DND-41 (cell line): ENCODE measurements around the gene NTNG2.

Source experiments
- ATAC-seq: fragments of 200-7000 bp; cut with Tn5 transposase; 3 replicates; pipeline ENCODE4 v1.9.1; 2021; ENCODE audit warnings: low read depth; ENCODE audit not compliant: insufficient read depth
- DNase-seq: peaks from one replicate; pipeline ENCODE4 v3.0.0-alpha.2; 2020
- H2AFZ ChIP-seq: 2 replicates; pipeline ENCODE4 v1.6.0; 2012; ENCODE audit warnings: low read depth, low read length
- H3K27ac ChIP-seq: 2 replicates; pipeline ENCODE4 v1.5.1; 2012; ENCODE audit warnings: low read length, inconsistent platforms
- H3K27me3 ChIP-seq: fragments of 200-600 bp; sonication (generic); 2 replicates; pipeline ENCODE4 v1.6.0; 2012; ENCODE audit warnings: low read length, mild to moderate bottlenecking, inconsistent platforms; ENCODE audit not compliant: insufficient read depth, poor library complexity
- H3K36me3 ChIP-seq: 2 replicates; pipeline ENCODE4 v1.5.1; 2012; ENCODE audit warnings: low read length, inconsistent platforms; ENCODE audit not compliant: insufficient read depth
- H3K4me1 ChIP-seq: 2 replicates; pipeline ENCODE4 v1.5.1; 2012; ENCODE audit warnings: mild to moderate bottlenecking, low read length; ENCODE audit not compliant: insufficient read depth
- H3K4me2 ChIP-seq: 2 replicates; pipeline ENCODE4 v1.6.0; 2012; ENCODE audit warnings: mild to moderate bottlenecking, moderate library complexity, low read length, inconsistent platforms; ENCODE audit not compliant: insufficient read depth
- H3K4me3 ChIP-seq, 2 experiments: fragments of 200-600 bp in 1 of 2; shearing (Covaris generic) in 1 of 2; 2 replicates each; pipeline ENCODE4 v1.5.1; 2012 to 2016; ENCODE audit warnings: inconsistent platforms in 2 of 2, low read length in 2 of 2, mild to moderate bottlenecking in 2 of 2, low read depth in 1 of 2, moderate library complexity in 1 of 2
- H3K79me2 ChIP-seq: 2 replicates; pipeline ENCODE4 v1.6.0; 2012; ENCODE audit warnings: low read length, inconsistent platforms; ENCODE audit not compliant: insufficient read depth
- H3K9ac ChIP-seq: 2 replicates; pipeline ENCODE4 v1.6.0; 2012; ENCODE audit warnings: low read depth, mild to moderate bottlenecking, inconsistent platforms, low read length, moderate library complexity
- H3K9me3 ChIP-seq: 2 replicates; pipeline ENCODE4 v1.5.1; 2012; ENCODE audit warnings: low read length, moderate library complexity, mild to moderate bottlenecking, inconsistent platforms; ENCODE audit not compliant: insufficient read depth, severe bottlenecking
- H4K20me1 ChIP-seq: 2 replicates; pipeline ENCODE4 v1.6.0; 2012; ENCODE audit warnings: low read length; ENCODE audit not compliant: insufficient read depth
- EZH2 ChIP-seq: IDR thresholded peaks from 3 replicates; pipeline ENCODE4 v1.6.1; 2012; ENCODE audit warnings: borderline replicate concordance, low read depth, mild to moderate bottlenecking, moderate library complexity, low read length, inconsistent platforms; ENCODE audit not compliant: severe bottlenecking
- TF ChIP-seq, protein P1 (sequence below): IDR thresholded peaks from 2 replicates; pipeline ENCODE4 v1.5.1; 2012; ENCODE audit warnings: borderline replicate concordance, low read length, moderate library complexity, mild to moderate bottlenecking; ENCODE audit not compliant: poor library complexity, severe bottlenecking; ENCODE audit errors: extremely low read depth

NTNG2 gene

DNA sequence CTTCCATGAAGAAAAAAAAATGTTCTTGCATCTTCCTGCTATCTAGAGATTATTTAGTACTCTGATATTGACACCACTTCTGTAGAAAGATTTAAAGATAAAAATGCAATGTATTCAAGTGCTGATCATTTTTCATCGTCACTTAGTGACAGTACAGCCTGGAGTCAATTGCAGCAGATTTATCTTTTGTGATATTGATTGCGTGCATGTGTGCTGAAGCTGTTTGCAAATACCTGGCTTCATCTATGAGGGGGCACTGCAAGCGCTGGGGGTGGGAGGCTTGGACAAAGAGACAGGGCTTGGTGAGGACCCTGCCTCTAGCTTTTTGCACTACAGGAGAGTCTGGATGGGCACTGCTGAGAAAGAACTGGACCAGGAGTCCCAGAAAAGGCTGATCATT, 44.2 kb upstream of the NTNG2 start:
- TF ChIP-seq EZH2, result no peak
- TF ChIP-seq, protein P1, sequence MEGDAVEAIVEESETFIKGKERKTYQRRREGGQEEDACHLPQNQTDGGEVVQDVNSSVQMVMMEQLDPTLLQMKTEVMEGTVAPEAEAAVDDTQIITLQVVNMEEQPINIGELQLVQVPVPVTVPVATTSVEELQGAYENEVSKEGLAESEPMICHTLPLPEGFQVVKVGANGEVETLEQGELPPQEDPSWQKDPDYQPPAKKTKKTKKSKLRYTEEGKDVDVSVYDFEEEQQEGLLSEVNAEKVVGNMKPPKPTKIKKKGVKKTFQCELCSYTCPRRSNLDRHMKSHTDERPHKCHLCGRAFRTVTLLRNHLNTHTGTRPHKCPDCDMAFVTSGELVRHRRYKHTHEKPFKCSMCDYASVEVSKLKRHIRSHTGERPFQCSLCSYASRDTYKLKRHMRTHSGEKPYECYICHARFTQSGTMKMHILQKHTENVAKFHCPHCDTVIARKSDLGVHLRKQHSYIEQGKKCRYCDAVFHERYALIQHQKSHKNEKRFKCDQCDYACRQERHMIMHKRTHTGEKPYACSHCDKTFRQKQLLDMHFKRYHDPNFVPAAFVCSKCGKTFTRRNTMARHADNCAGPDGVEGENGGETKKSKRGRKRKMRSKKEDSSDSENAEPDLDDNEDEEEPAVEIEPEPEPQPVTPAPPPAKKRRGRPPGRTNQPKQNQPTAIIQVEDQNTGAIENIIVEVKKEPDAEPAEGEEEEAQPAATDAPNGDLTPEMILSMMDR, result no peak

DNA sequence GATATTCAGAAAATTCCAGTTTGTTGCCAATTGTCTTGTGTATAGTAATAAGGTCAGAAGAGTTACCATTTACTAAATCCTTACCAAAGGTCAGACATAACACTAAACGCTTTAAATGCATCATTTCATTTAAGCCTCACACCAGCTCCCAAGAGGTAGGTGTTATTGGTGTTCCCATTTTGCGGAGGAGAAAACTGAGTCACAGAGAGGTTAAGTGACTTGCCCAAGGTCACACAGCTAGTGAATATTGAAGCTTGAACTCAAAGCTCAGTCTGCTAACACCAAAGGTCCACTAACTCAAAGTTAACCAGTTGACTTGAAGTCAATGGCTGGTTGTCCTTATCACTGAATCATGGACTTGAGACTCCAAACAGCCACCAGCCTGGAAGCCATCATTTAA, 40.8 kb upstream of the NTNG2 start:
- Histone ChIP-seq H4K20me1 (no peaks in the 10 kb centered on the region), H3K27me3 (no peaks in the 10 kb centered on the region), H3K4me2 (no peak overlapping the region), H3K36me3 (no peaks in the 10 kb centered on the region), H2AFZ (no peak overlapping the region), H3K27ac (no peak overlapping the region), H3K9ac (no peak overlapping the region), H3K4me3 (no peak overlapping the region), H3K79me2 (no peaks in the 10 kb centered on the region), H3K4me1 (no peaks in the 10 kb centered on the region), H3K9me3 (no peaks in the 10 kb centered on the region)
- no peak for ATAC-seq
- TF ChIP-seq, protein P1, result no peak
- TF ChIP-seq EZH2, result no peak
- DNase-seq, result no peak

More for the DNA sequence above, 44.2 kb upstream of the NTNG2 start:
- no peaks in the 10 kb centered on the region for H3K36me3 ChIP-seq
- no peaks in the 10 kb centered on the region for H4K20me1 ChIP-seq
- H3K4me3 ChIP-seq, result no peak overlapping the region
- no peaks in the 10 kb centered on the region for H3K9me3 ChIP-seq
- DNase-seq (no peak), ATAC-seq (no peak)
- no peaks in the 10 kb centered on the region for H3K4me1 ChIP-seq
- no peak overlapping the region for H3K4me2 ChIP-seq
- H2AFZ ChIP-seq, result no peak overlapping the region
- H3K9ac ChIP-seq, result no peak overlapping the region
- no peaks in the 10 kb centered on the region for H3K27me3 ChIP-seq
- H3K79me2 ChIP-seq, result no peaks in the 10 kb centered on the region
- no peak overlapping the region for H3K27ac ChIP-seq

GRCh38 chr9:132124800-132125199, 37.1 kb upstream of the NTNG2 start:
- Histone ChIP-seq H3K79me2 (no peaks in the 10 kb centered on the region), H3K4me1 (no peaks in the 10 kb centered on the region), H3K36me3 (no peaks in the 10 kb centered on the region), H4K20me1 (no peaks in the 10 kb centered on the region), H3K9ac (no peak overlapping the region), H3K4me2 (no peak overlapping the region), H3K27me3 (peaks cover 4% of the 10 kb centered on the region), H3K4me3 (no peak overlapping the region), H3K9me3 (no peaks in the 10 kb centered on the region), H3K27ac (no peak overlapping the region), H2AFZ (no peak overlapping the region)
- TF ChIP-seq, protein P1, result no peak
- no peak for TF ChIP-seq EZH2
- DNase-seq, result no peak
- ATAC-seq, result no peak

DNA sequence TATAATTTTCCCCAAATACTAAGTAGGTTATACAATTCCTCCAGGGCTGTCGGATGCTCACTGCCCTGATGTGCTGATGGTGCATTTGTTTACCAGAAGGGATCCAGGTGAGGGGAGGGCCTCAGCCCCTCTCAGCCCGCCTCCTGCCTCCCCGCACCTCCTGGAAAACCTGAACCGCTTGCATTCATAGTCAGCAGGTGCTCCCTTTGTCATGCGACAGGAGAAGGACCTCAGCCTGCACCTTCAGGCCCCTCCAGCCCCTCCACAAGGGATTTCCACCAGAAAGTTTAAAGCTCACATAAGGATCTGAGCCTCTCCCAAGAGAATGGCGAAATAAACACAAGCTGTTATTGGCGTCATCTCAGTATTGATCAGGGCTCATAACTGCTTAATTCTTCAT, 36.5 kb upstream of the NTNG2 start:
- Histone ChIP-seq H3K4me1 (no peaks in the 10 kb centered on the region), H3K4me2 (no peak overlapping the region), H3K27ac (no peak overlapping the region), H3K27me3 (peaks cover 4% of the 10 kb centered on the region), H3K9ac (no peak overlapping the region), H3K36me3 (no peaks in the 10 kb centered on the region), H3K79me2 (no peaks in the 10 kb centered on the region), H4K20me1 (no peaks in the 10 kb centered on the region), H3K9me3 (no peaks in the 10 kb centered on the region), H3K4me3 (no peak overlapping the region), H2AFZ (no peak overlapping the region)
- DNase-seq (no peak), ATAC-seq (no peak)
- TF ChIP-seq, protein P1, result no peak
- TF ChIP-seq EZH2, result no peak
